ENCODE measurements around the gene FLNC.

The FLNC gene

GRCh38 chr7:128801667-128802418, 28.4 kb upstream of the FLNC start:
- DNase-seq: no peak

GRCh38 chr7:128804484-128804883, 25.7 kb upstream of the FLNC start:
- no peak for DNase-seq

GRCh38 chr7:128805225-128805624, 25.0 kb upstream of the FLNC start:
- DNase-seq: no peak

GRCh38 chr7:128807191-128807590, 23.0 kb upstream of the FLNC start:
- DNase-seq: no peak

- DNase-seq: no peak
These were observed 20.8 kb upstream of the FLNC start for GRCh38 chr7:128809363-128809762.

- DNase-seq: no peak
These were observed 19.7 kb upstream of the FLNC start for GRCh38 chr7:128810473-128810872.

- DNase-seq: no peak
These were observed 19.2 kb upstream of the FLNC start for GRCh38 chr7:128810997-128811396.

GRCh38 chr7:128811631-128812430, 18.4 kb upstream of the FLNC start:
- no peak for DNase-seq

- no peak for DNase-seq
These were observed 17.6 kb upstream of the FLNC start for GRCh38 chr7:128812514-128813168.

- peak; percentile 11 for DNase-seq
These were observed 15.7 kb upstream of the FLNC start for GRCh38 chr7:128814499-128814898.

- DNase-seq: no peak
These were observed 14.8 kb upstream of the FLNC start for GRCh38 chr7:128815289-128815942.

GRCh38 chr7:128818694-128819093, 11.5 kb upstream of the FLNC start:
- DNase-seq: no peak

GRCh38 chr7:128821724-128822123, 8.5 kb upstream of the FLNC start:
- DNase-seq: no peak

GRCh38 chr7:128826512-128826911, 3.7 kb upstream of the FLNC start:
- no peak for DNase-seq

- no peak for DNase-seq
These were observed 3.3 kb upstream of the FLNC start for GRCh38 chr7:128826916-128827247.

GRCh38 chr7:128827248-128827958, 2.8 kb upstream of the FLNC start:
- no peak for DNase-seq

GRCh38 chr7:128827971-128828711, 2.1 kb upstream of the FLNC start:
- no peak for DNase-seq

GRCh38 chr7:128829391-128830166, 627 bp upstream of the FLNC start:
- no peak for DNase-seq

GRCh38 chr7:128831178-128831993, 1.2 kb downstream of the FLNC start:
- DNase-seq: no peak

Data from NCI-H1694 (cell line).